ENCODE data around the gene LPXN. TPM values are rescaled to one million over a fixed set of nuclear protein-coding genes. Genes with fewer than 3 reads are reported as not detected.

The LPXN gene
- total and polyA plus RNA-seq, 10 donors, result 50.8 to 83.7 (median 65.5) TPM

GRCh38 chr11:58600510-58600909 lies 24.9 kb upstream of the LPXN start:
- 89 to 96% (median 90%) methylated on average over 2 of the region's 2 CpGs for WGBS, 5 donors
- Histone ChIP-seq H3K4me3 (no peak overlapping the region), H3K36me3 (peaks cover 0 to 32% (median 1%) of the 10 kb centered on the region in 6 donors), H3K27me3 (replicated peaks in 1 of 7) (no peaks in the 10 kb centered on the region), H3K4me1 (peaks cover under 1 to 90% (median 33%) of the 10 kb centered on the region in 6 donors), H3K27ac (no peak overlapping the region), H3K9me3 (no peaks in the 10 kb centered on the region)
- no peak for DNase-seq
- no peak for TF ChIP-seq POLR2AphosphoS5 (IDR thresholded peaks at IDR 0.05)
- no peak for TF ChIP-seq POLR2A (IDR thresholded peaks at IDR 0.05)
- no peak for TF ChIP-seq CTCF (IDR thresholded peaks at IDR 0.05 in 8 of 11, conservative IDR thresholded peaks at IDR 0.05 in 3 of 11)
- intact Hi-C loops (cut with DNase I; ENCODE audit: low total_unique reads), result no loop called here

- Histone ChIP-seq H3K36me3 (peaks cover 0 to 38% (median 2%) of the 10 kb centered on the region in 6 donors), H3K9me3 (no peaks in the 10 kb centered on the region), H3K27ac (no peak overlapping the region), H3K4me1 (peaks cover 0 to 79% (median 27%) of the 10 kb centered on the region in 6 donors), H3K4me3 (no peak overlapping the region), H3K27me3 (replicated peaks in 1 of 7) (no peaks in the 10 kb centered on the region)
- no peak for TF ChIP-seq POLR2A (IDR thresholded peaks at IDR 0.05)
- TF ChIP-seq POLR2AphosphoS5 (IDR thresholded peaks at IDR 0.05), result no peak
- TF ChIP-seq CTCF (IDR thresholded peaks at IDR 0.05 in 8 of 11, conservative IDR thresholded peaks at IDR 0.05 in 3 of 11), result no peak
- intact Hi-C loops (cut with DNase I; ENCODE audit: low total_unique reads), result no loop called here
- no peak for DNase-seq
- 66 to 76% (median 71%) methylated on average over 3 of the region's 3 CpGs for WGBS, 5 donors
Observed at GRCh38 chr11:58597486-58598144, 22.0 kb upstream of the LPXN start.

- intact Hi-C loops (cut with DNase I; ENCODE audit: low total_unique reads), result no loop called here
- Histone ChIP-seq H3K9me3 (no peaks in the 10 kb centered on the region), H3K36me3 (peaks cover 0 to 38% (median 2%) of the 10 kb centered on the region in 6 donors), H3K27me3 (replicated peaks in 1 of 7) (no peaks in the 10 kb centered on the region), H3K27ac (no peak overlapping the region), H3K4me3 (no peak overlapping the region), H3K4me1 (peaks cover 0 to 75% (median 27%) of the 10 kb centered on the region in 6 donors)
- no peak for TF ChIP-seq CTCF (IDR thresholded peaks at IDR 0.05 in 8 of 11, conservative IDR thresholded peaks at IDR 0.05 in 3 of 11)
- TF ChIP-seq POLR2A (IDR thresholded peaks at IDR 0.05), result no peak
- TF ChIP-seq POLR2AphosphoS5 (IDR thresholded peaks at IDR 0.05), result no peak
- no peak for DNase-seq
- 89 to 95% (median 92%) methylated on average over 3 of the region's 3 CpGs for WGBS, 5 donors
Observed at GRCh38 chr11:58596621-58597020, 21.0 kb upstream of the LPXN start.

- intact Hi-C loops (cut with DNase I; ENCODE audit: low total_unique reads), result no loop called here
- WGBS, 5 donors, result 81 to 95% (median 87%) methylated on average over 4 of the region's 4 CpGs
- TF ChIP-seq POLR2AphosphoS5 (IDR thresholded peaks at IDR 0.05) (no peak), CTCF (IDR thresholded peaks at IDR 0.05 in 8 of 11, conservative IDR thresholded peaks at IDR 0.05 in 3 of 11) (no peak), POLR2A (IDR thresholded peaks at IDR 0.05) (no peak)
Observed at GRCh38 chr11:58594826-58595225, 19.2 kb upstream of the LPXN start.

More at GRCh38 chr11:58594826-58595225, 19.2 kb upstream of the LPXN start:
- H3K4me1 ChIP-seq, result peaks cover 0 to 57% (median 21%) of the 10 kb centered on the region in 6 donors
- no peak overlapping the region for H3K4me3 ChIP-seq
- peaks cover 0 to 44% (median 2%) of the 10 kb centered on the region in 6 donors for H3K36me3 ChIP-seq
- no peak for DNase-seq
- H3K27ac ChIP-seq, result no peak overlapping the region
- H3K27me3 ChIP-seq (replicated peaks in 1 of 7), result no peaks in the 10 kb centered on the region
- no peaks in the 10 kb centered on the region for H3K9me3 ChIP-seq

Measured in spleen (tissue), 11 donors.